ENCODE data around the gene HAL. TPM values are rescaled to one million over a fixed set of nuclear protein-coding genes. Genes with fewer than 3 reads are reported as not detected.

Gene HAL
- total and polyA plus RNA-seq, 2 of the 13 experiments (the other 11 are each of a cell fraction or from before 2014, with no cell fraction given), result 0.89 to 37.8 TPM

DNA sequence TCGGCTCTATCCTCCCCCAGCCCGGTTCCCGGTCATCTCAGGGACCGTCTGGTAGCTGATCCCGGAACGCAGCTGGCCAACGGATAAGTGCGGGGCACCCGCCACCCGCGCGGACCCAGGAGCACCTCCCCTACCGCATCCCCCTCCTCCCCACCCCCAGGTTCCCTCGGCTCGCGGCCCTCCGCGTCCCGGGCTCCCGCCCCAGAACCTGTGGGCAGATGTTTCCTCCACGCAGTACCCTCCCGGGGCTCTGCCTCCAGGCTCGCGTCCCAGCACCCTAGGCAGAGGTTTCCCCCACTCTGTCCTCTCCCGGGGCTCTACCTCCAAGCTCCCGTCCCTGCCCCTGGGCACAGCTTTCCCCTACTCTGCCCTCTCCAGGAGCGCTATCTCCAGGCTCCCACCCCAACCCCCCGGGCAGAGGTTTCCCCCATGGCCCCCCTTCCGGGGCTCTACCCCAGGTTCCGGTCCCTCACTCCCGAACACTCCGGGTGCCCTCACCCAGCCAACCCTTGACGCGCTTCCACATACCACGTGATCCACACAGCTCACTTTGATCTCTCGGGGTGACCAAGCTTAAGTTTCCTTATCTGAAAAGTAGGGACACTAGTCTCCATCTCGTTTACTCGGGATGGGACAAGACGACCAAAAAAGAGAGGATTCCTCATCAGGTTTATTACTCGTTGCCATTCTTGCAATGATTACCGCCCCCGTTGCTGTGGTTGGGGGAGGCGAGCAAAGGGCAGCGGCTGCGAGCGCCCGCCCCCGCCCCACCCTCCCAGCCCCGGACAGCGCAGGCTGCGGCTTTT lies 53.4 kb downstream of the HAL start, which contains the start of gene CCDC38 (continued):
- TF ChIP-seq ETV5 (CRISPR knock-in tag; IDR thresholded peaks at IDR 0.05; ENCODE audit: borderline replicate concordance) (peak; percentile 59), MIER2 (CRISPR knock-in tag; IDR thresholded peaks at IDR 0.05) (0 out of 2 replicates have a peak, but pooled peaks have one; percentile 5), ZNF773 (CRISPR knock-in tag; IDR thresholded peaks at IDR 0.05; ENCODE audit: borderline replicate concordance) (no peak), HIVEP1 (CRISPR knock-in tag; IDR thresholded peaks at IDR 0.05) (peak; percentile 44; the same call in 1 of the 2 replicates), SOX6 (IDR thresholded peaks at IDR 0.05) (no peak), SOX6 (CRISPR knock-in tag; IDR thresholded peaks at IDR 0.05) (peak; percentile 26; the same call in 1 of the 2 replicates), ZNF629 (CRISPR knock-in tag; conservative IDR thresholded peaks at IDR 0.05) (0 out of 2 replicates have a peak, but pooled peaks have one; percentile 4), ZNF180 (CRISPR knock-in tag; IDR thresholded peaks at IDR 0.05; ENCODE audit: borderline replicate concordance, low read depth) (0 out of 2 replicates have a peak, but pooled peaks have one; percentile 21), RFXANK (CRISPR knock-in tag; IDR thresholded peaks at IDR 0.05) (no peak), KLF6 (CRISPR knock-in tag; IDR thresholded peaks at IDR 0.05) (no peak), POLR2AphosphoS5 (IDR thresholded peaks at IDR 0.05; ENCODE audit: low read depth, low read length) (peak; percentile 68), HMG20A (CRISPR knock-in tag; IDR thresholded peaks at IDR 0.05; ENCODE audit: borderline replicate concordance) (0 out of 2 replicates have a peak, but pooled peaks have one; percentile 9), NR2F6 (IDR thresholded peaks at IDR 0.05) (peak; percentile 54), NR2F6 (CRISPR knock-in tag; IDR thresholded peaks at IDR 0.05) (peak; percentile 6), GABPB1 (CRISPR knock-in tag; IDR thresholded peaks at IDR 0.05) (peak; percentile 86), ZMYM4 (CRISPR knock-in tag; IDR thresholded peaks at IDR 0.05) (peak; percentile 61; the same call in 1 of the 2 replicates), ZNF331 (CRISPR knock-in tag; IDR thresholded peaks at IDR 0.05) (no peak), KLF15 (CRISPR knock-in tag; IDR thresholded peaks at IDR 0.05; ENCODE audit: borderline replicate concordance) (no peak), YY1 (IDR thresholded peaks at IDR 0.05; ENCODE audit: insufficient read depth, insufficient replicate concordance, low read depth, low read length) (peak; percentile 50), ARNTL (CRISPR knock-in tag; IDR thresholded peaks at IDR 0.05) (no peak), CENPT (CRISPR knock-in tag; IDR thresholded peaks at IDR 0.05; ENCODE audit: low read depth) (no peak)
- TF ChIP-seq, protein P1, sequence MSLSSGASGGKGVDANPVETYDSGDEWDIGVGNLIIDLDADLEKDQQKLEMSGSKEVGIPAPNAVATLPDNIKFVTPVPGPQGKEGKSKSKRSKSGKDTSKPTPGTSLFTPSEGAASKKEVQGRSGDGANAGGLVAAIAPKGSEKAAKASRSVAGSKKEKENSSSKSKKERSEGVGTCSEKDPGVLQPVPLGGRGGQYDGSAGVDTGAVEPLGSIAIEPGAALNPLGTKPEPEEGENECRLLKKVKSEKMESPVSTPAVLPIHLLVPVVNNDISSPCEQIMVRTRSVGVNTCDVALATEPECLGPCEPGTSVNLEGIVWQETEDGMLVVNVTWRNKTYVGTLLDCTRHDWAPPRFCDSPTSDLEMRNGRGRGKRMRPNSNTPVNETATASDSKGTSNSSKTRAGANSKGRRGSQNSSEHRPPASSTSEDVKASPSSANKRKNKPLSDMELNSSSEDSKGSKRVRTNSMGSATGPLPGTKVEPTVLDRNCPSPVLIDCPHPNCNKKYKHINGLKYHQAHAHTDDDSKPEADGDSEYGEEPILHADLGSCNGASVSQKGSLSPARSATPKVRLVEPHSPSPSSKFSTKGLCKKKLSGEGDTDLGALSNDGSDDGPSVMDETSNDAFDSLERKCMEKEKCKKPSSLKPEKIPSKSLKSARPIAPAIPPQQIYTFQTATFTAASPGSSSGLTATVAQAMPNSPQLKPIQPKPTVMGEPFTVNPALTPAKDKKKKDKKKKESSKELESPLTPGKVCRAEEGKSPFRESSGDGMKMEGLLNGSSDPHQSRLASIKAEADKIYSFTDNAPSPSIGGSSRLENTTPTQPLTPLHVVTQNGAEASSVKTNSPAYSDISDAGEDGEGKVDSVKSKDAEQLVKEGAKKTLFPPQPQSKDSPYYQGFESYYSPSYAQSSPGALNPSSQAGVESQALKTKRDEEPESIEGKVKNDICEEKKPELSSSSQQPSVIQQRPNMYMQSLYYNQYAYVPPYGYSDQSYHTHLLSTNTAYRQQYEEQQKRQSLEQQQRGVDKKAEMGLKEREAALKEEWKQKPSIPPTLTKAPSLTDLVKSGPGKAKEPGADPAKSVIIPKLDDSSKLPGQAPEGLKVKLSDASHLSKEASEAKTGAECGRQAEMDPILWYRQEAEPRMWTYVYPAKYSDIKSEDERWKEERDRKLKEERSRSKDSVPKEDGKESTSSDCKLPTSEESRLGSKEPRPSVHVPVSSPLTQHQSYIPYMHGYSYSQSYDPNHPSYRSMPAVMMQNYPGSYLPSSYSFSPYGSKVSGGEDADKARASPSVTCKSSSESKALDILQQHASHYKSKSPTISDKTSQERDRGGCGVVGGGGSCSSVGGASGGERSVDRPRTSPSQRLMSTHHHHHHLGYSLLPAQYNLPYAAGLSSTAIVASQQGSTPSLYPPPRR (CRISPR knock-in tag; IDR thresholded peaks at IDR 0.05; ENCODE audit: borderline replicate concordance), result peak; percentile 80
- TF ChIP-seq, protein P2, sequence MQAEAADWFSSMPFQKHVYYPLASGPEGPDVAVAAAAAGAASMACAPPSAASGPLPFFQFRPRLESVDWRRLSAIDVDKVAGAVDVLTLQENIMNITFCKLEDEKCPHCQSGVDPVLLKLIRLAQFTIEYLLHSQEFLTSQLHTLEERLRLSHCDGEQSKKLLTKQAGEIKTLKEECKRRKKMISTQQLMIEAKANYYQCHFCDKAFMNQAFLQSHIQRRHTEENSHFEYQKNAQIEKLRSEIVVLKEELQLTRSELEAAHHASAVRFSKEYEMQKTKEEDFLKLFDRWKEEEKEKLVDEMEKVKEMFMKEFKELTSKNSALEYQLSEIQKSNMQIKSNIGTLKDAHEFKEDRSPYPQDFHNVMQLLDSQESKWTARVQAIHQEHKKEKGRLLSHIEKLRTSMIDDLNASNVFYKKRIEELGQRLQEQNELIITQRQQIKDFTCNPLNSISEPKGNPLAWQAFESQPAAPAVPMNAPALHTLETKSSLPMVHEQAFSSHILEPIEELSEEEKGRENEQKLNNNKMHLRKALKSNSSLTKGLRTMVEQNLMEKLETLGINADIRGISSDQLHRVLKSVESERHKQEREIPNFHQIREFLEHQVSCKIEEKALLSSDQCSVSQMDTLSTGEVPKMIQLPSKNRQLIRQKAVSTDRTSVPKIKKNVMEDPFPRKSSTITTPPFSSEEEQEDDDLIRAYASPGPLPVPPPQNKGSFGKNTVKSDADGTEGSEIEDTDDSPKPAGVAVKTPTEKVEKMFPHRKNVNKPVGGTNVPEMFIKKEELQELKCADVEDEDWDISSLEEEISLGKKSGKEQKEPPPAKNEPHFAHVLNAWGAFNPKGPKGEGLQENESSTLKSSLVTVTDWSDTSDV (CRISPR knock-in tag; IDR thresholded peaks at IDR 0.05), result no peak; the same call in 1 of the 2 replicates
